ENCODE data around the gene DTX1. TPM values are rescaled to one million over a fixed set of nuclear protein-coding genes. Genes with fewer than 3 reads are reported as not detected.

The DTX1 gene
- polyA plus RNA-seq, 3 donors from 2014 or later, result 1.1 to 2.1 TPM; not detected in 1

GRCh38 chr12:113043240-113043639, 13.3 kb upstream of the DTX1 start:
- Mint-ChIP-seq H3K27me3 (ENCODE audit: low read depth in 3 of 3) (peaks cover 2 to 13% (median 5%) of the 10 kb centered on the region in 3 donors), H3K4me3 (no peak overlapping the region), H3K4me1 (no peaks in the 10 kb centered on the region), H3K9me3 (no peaks in the 10 kb centered on the region), H3K36me3 (no peaks in the 10 kb centered on the region), H3K27ac (no peak overlapping the region)
- DNase-seq, result no peak

GRCh38 chr12:113044516-113044915, 12.0 kb upstream of the DTX1 start:
- H3K27ac Mint-ChIP-seq, result no peak overlapping the region
- no peak overlapping the region for H3K4me3 Mint-ChIP-seq
- peaks cover 2 to 5% of the 10 kb centered on the region in 2 donors for H3K4me1 Mint-ChIP-seq
- H3K27me3 Mint-ChIP-seq (ENCODE audit: low read depth in 3 of 3), result peaks cover 2 to 16% (median 5%) of the 10 kb centered on the region in 3 donors
- no peaks in the 10 kb centered on the region for H3K36me3 Mint-ChIP-seq
- no peaks in the 10 kb centered on the region for H3K9me3 Mint-ChIP-seq
- DNase-seq, result no peak

GRCh38 chr12:113048716-113049127, 7.8 kb upstream of the DTX1 start:
- Mint-ChIP-seq H3K9me3 (no peaks in the 10 kb centered on the region), H3K27ac (peak overlapping the region in 2 of 6 donors; percentile 17 to 30)

GRCh38 chr12:113049976-113050742, 6.4 kb upstream of the DTX1 start:
- DNase-seq, result no peak
- Mint-ChIP-seq H3K4me1 (peaks cover 2 to 11% of the 10 kb centered on the region in 2 donors), H3K36me3 (no peaks in the 10 kb centered on the region), H3K27me3 (ENCODE audit: low read depth in 3 of 3) (peaks cover 0 to 13% (median 4%) of the 10 kb centered on the region in 3 donors), H3K4me3 (no peak overlapping the region), H3K27ac (no peak overlapping the region), H3K9me3 (no peaks in the 10 kb centered on the region)

More at GRCh38 chr12:113048716-113049127, 7.8 kb upstream of the DTX1 start:
- Mint-ChIP-seq H3K27me3 (ENCODE audit: low read depth in 3 of 3) (peaks cover 0 to 11% (median 4%) of the 10 kb centered on the region in 3 donors), H3K4me3 (no peak overlapping the region), H3K4me1 (peaks cover 2 to 5% of the 10 kb centered on the region in 2 donors), H3K36me3 (no peaks in the 10 kb centered on the region)
- DNase-seq, result peak; percentile 58 to 63 (median 59)

- Mint-ChIP-seq H3K4me3 (no peak overlapping the region), H3K36me3 (no peaks in the 10 kb centered on the region), H3K9me3 (no peaks in the 10 kb centered on the region), H3K27ac (no peak overlapping the region), H3K27me3 (ENCODE audit: low read depth in 3 of 3) (peaks cover 2 to 10% (median 4%) of the 10 kb centered on the region in 3 donors), H3K4me1 (peaks cover 2 to 11% of the 10 kb centered on the region in 2 donors)
- DNase-seq, result no peak
Measured at GRCh38 chr12:113050795-113051194, 5.7 kb upstream of the DTX1 start.

GRCh38 chr12:113051759-113052158, 4.8 kb upstream of the DTX1 start:
- Mint-ChIP-seq H3K27ac (no peak overlapping the region), H3K4me3 (no peak overlapping the region), H3K36me3 (no peaks in the 10 kb centered on the region), H3K27me3 (ENCODE audit: low read depth in 3 of 3) (peaks cover 4 to 12% (median 5%) of the 10 kb centered on the region in 3 donors), H3K4me1 (peaks cover 7 to 16% of the 10 kb centered on the region in 2 donors), H3K9me3 (no peaks in the 10 kb centered on the region)
- no peak for DNase-seq

GRCh38 chr12:113052326-113052725, 4.2 kb upstream of the DTX1 start:
- H3K4me3 Mint-ChIP-seq, result no peak overlapping the region
- H3K27me3 Mint-ChIP-seq (ENCODE audit: low read depth in 3 of 3), result peaks cover 4 to 12% (median 5%) of the 10 kb centered on the region in 3 donors
- no peak overlapping the region for H3K27ac Mint-ChIP-seq
- no peaks in the 10 kb centered on the region for H3K36me3 Mint-ChIP-seq
- peaks cover 7 to 16% of the 10 kb centered on the region in 2 donors for H3K4me1 Mint-ChIP-seq
- DNase-seq, result no peak
- H3K9me3 Mint-ChIP-seq, result no peaks in the 10 kb centered on the region

GRCh38 chr12:113054948-113055486, 1.5 kb upstream of the DTX1 start:
- peak overlapping the region in 4 of 5 donors; percentile 36 to 69 (median 66) for H3K4me3 Mint-ChIP-seq
- H3K4me1 Mint-ChIP-seq, result peaks cover 4 to 17% of the 10 kb centered on the region in 2 donors

GRCh38 chr12:113055594-113056380, 743 bp upstream of the DTX1 start:
- no peak for DNase-seq
- Mint-ChIP-seq H3K36me3 (no peaks in the 10 kb centered on the region), H3K4me3 (peak overlapping the region; percentile 45 to 78 (median 68)), H3K9me3 (no peaks in the 10 kb centered on the region), H3K27ac (peak overlapping the region in 1 of 6 donors; percentile 42), H3K4me1 (peaks cover 4 to 17% of the 10 kb centered on the region in 2 donors), H3K27me3 (ENCODE audit: low read depth in 3 of 3) (peaks cover 0 to 6% (median 5%) of the 10 kb centered on the region in 3 donors)

More at GRCh38 chr12:113054948-113055486, 1.5 kb upstream of the DTX1 start:
- no peak for DNase-seq
- Mint-ChIP-seq H3K9me3 (no peaks in the 10 kb centered on the region), H3K27me3 (ENCODE audit: low read depth in 3 of 3) (peaks cover 2 to 7% (median 6%) of the 10 kb centered on the region in 3 donors), H3K27ac (no peak overlapping the region), H3K36me3 (no peaks in the 10 kb centered on the region)

GRCh38 chr12:113056381-113056630, 224 bp upstream of the DTX1 start:
- DNase-seq, result no peak
- no peaks in the 10 kb centered on the region for H3K36me3 Mint-ChIP-seq
- peaks cover 0 to 6% (median 5%) of the 10 kb centered on the region in 3 donors for H3K27me3 Mint-ChIP-seq (ENCODE audit: low read depth in 3 of 3)
- H3K9me3 Mint-ChIP-seq, result no peaks in the 10 kb centered on the region
- H3K4me3 Mint-ChIP-seq, result peak overlapping the region; percentile 45 to 78 (median 68)
- peak overlapping the region in 1 of 6 donors; percentile 42 for H3K27ac Mint-ChIP-seq
- peaks cover 4 to 17% of the 10 kb centered on the region in 2 donors for H3K4me1 Mint-ChIP-seq

- peaks cover 4 to 17% of the 10 kb centered on the region in 2 donors for H3K4me1 Mint-ChIP-seq
- DNase-seq, result no peak
- H3K4me3 Mint-ChIP-seq, result peak overlapping the region in 4 of 5 donors; percentile 48 to 69 (median 54)
- no peaks in the 10 kb centered on the region for H3K9me3 Mint-ChIP-seq
- H3K27ac Mint-ChIP-seq, result peak overlapping the region in 1 of 6 donors; percentile 14
- H3K27me3 Mint-ChIP-seq (ENCODE audit: low read depth in 3 of 3), result peaks cover 0 to 6% (median 5%) of the 10 kb centered on the region in 3 donors
- H3K36me3 Mint-ChIP-seq, result no peaks in the 10 kb centered on the region
Measured at GRCh38 chr12:113057565-113058485, 1.3 kb downstream of the DTX1 start.

GRCh38 chr12:113058553-113058952, 2.0 kb downstream of the DTX1 start:
- H3K4me3 Mint-ChIP-seq, result peak overlapping the region in 3 of 5 donors; percentile 6 to 69 (median 67)
- H3K27ac Mint-ChIP-seq, result no peak overlapping the region

GRCh38 chr12:113059071-113059595, 2.6 kb downstream of the DTX1 start:
- H3K36me3 Mint-ChIP-seq, result no peaks in the 10 kb centered on the region
- H3K27ac Mint-ChIP-seq, result no peak overlapping the region
- no peak overlapping the region for H3K4me3 Mint-ChIP-seq
- H3K9me3 Mint-ChIP-seq, result no peaks in the 10 kb centered on the region
- DNase-seq, result peak; percentile 28 to 50 (median 37)
- peaks cover 0 to 6% (median 5%) of the 10 kb centered on the region in 3 donors for H3K27me3 Mint-ChIP-seq (ENCODE audit: low read depth in 3 of 3)
- peaks cover 4 to 17% of the 10 kb centered on the region in 2 donors for H3K4me1 Mint-ChIP-seq

More at GRCh38 chr12:113058553-113058952, 2.0 kb downstream of the DTX1 start:
- Mint-ChIP-seq H3K36me3 (no peaks in the 10 kb centered on the region), H3K27me3 (ENCODE audit: low read depth in 3 of 3) (peaks cover 0 to 6% (median 5%) of the 10 kb centered on the region in 3 donors), H3K4me1 (peaks cover 4 to 17% of the 10 kb centered on the region in 2 donors), H3K9me3 (no peaks in the 10 kb centered on the region)
- no peak for DNase-seq

Data from immature natural killer cell (primary cell).